Right cardiac atrium (tissue), 5 donors: ENCODE data around the gene DGKI. TPM values are rescaled to one million over a fixed set of nuclear protein-coding genes. Genes with fewer than 3 reads are reported as not detected.

ENCODE experiments used
- ATAC-seq, 2 donors: fragments of 200-7000 bp; cut with Tn5 transposase; one replicate each; pipeline versions ENCODE4 v1.8.0 to v1.9.1; 2020; ENCODE audit warnings: moderate library complexity in 2 of 2, mild to moderate bottlenecking in 1 of 2
- DNase-seq, 3 donors: peaks; one replicate each; pipeline ENCODE4 v3.0.0-alpha.2; 2020
- H3K27ac ChIP-seq: one replicate; pipeline ENCODE4 v1.5.1; 2013; ENCODE audit warnings: mild to moderate bottlenecking, low read length, control low read depth, moderate library complexity
- H3K27me3 ChIP-seq: one replicate; pipeline ENCODE4 v1.6.1; 2013; ENCODE audit not compliant: control insufficient read depth, insufficient read depth
- H3K4me1 ChIP-seq: one replicate; pipeline ENCODE4 v1.6.1; 2013; ENCODE audit warnings: low read length; ENCODE audit not compliant: control insufficient read depth, insufficient read depth
- H3K4me3 ChIP-seq: one replicate; pipeline ENCODE4 v1.5.1; 2013; ENCODE audit warnings: low read length, control low read depth
- H3K9me3 ChIP-seq: one replicate; pipeline ENCODE4 v1.6.1; 2013; ENCODE audit warnings: low read length; ENCODE audit not compliant: control insufficient read depth
- WGBS: extraction: QIAGEN DNeasy Blood & Tissue Kit; methylation state at CpG from one replicate; pipeline ENCODE4 v1.1.7; 2013; 5-methylcytosine and 5-hydroxymethylcytosine counted together
- intact Hi-C, 4 donors: fragments of 100-400 bp; cut with DNase I; formaldehyde crosslinking; loops; one replicate each; pipeline versions ENCODE4 v1.11.0 to v1.14.0; 2022 to 2023
- polyA plus RNA-seq: library from polyadenylated mRNA; stranded (reverse); fragments of 200-250 nt; gene quantifications from one replicate; pipeline ENCODE4 v1.2.3, GENCODE V29; 2013
- total RNA-seq, 4 donors: library from RNA; stranded (reverse); fragmentation: NEBNext Ultra II Directional; extraction: Animal tissue kit (Norgen Biotek cat#: 25700); gene quantifications; one replicate each; pipeline ENCODE4 v1.2.1, GENCODE V29; 2021
- donor health status: healthy with polysubstance abuse.
- donor health status: DM: no; HTN: yes; CAD: no.
- donor health status: DM: no; HTN: no; CAD: no.
- donor health status: DM: no; HTN: yes; CAD: no; lungs with severe emphysema.
- donor health status: DM: yes; HTN: yes; CAD: no.

DGKI gene
- total and polyA plus RNA-seq, 5 donors = 2.1 to 14.9 (median 7.7) TPM

DNA sequence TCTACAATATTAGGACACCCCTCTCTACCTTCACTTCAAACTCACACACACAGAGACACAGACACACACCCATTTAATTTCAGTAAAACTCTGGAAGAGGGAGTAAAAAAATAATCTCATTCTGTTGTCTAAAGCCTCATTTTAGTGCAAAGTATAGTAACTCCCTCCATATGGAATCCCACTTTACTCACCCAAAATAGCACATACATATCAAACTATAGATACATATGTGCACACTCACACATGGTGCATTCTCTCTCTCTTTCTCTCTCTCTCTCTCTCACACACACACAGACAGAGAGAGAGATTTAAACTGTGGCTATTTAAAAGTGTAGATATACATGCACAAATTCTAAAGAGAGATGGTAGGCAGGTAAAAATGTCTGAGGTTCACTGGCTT is 323.6 kb downstream of the DGKI start:
- no peak overlapping the region for H3K27ac ChIP-seq
- no peaks in the 10 kb centered on the region for H3K4me1 ChIP-seq
- no peaks in the 10 kb centered on the region for H3K9me3 ChIP-seq
- no peak overlapping the region for H3K4me3 ChIP-seq
- H3K27me3 ChIP-seq = no peaks in the 10 kb centered on the region
- ATAC-seq (no peak), DNase-seq (no peak)
- intact Hi-C loops = no loop called here

- H3K27ac ChIP-seq = no peak overlapping the region
- no peak overlapping the region for H3K4me3 ChIP-seq
- no peaks in the 10 kb centered on the region for H3K4me1 ChIP-seq
- no peak for DNase-seq
- H3K9me3 ChIP-seq = no peaks in the 10 kb centered on the region
- intact Hi-C loops = no loop called here
- WGBS = 82% methylated on average over 5 of the region's 5 CpGs
- no peaks in the 10 kb centered on the region for H3K27me3 ChIP-seq
- ATAC-seq = no peak
These were observed 325.3 kb downstream of the DGKI start for GRCh38 chr7:137521451-137521850.

- no peak overlapping the region for H3K27ac ChIP-seq
- DNase-seq = no peak
- no peak for ATAC-seq
- H3K4me3 ChIP-seq = no peak overlapping the region
- H3K9me3 ChIP-seq = no peaks in the 10 kb centered on the region
- H3K27me3 ChIP-seq = no peaks in the 10 kb centered on the region
- intact Hi-C loops = no loop called here
- no peaks in the 10 kb centered on the region for H3K4me1 ChIP-seq
- 89% methylated on average over 1 of the region's 1 CpG for WGBS
These were observed 326.8 kb downstream of the DGKI start for GRCh38 chr7:137519947-137520346.

- intact Hi-C loops = no loop called here
- Histone ChIP-seq H3K27me3 (no peaks in the 10 kb centered on the region), H3K27ac (no peak overlapping the region), H3K9me3 (no peaks in the 10 kb centered on the region), H3K4me3 (no peak overlapping the region), H3K4me1 (no peaks in the 10 kb centered on the region)
- ATAC-seq = no peak
- DNase-seq = no peak
- WGBS = 23% methylated on average over 4 of the region's 4 CpGs
These were observed 327.5 kb downstream of the DGKI start for GRCh38 chr7:137519181-137519691.

- H3K27ac ChIP-seq = no peak overlapping the region
- no peak for DNase-seq
- intact Hi-C loops = no loop called here
- H3K4me3 ChIP-seq = no peak overlapping the region
- H3K27me3 ChIP-seq = no peaks in the 10 kb centered on the region
- no peaks in the 10 kb centered on the region for H3K9me3 ChIP-seq
- no peak for ATAC-seq
- H3K4me1 ChIP-seq = no peaks in the 10 kb centered on the region
- WGBS = 74% methylated on average over 2 of the region's 2 CpGs
These were observed 333.7 kb downstream of the DGKI start for GRCh38 chr7:137513091-137513490.

- ATAC-seq (no peak), DNase-seq (no peak)
- Histone ChIP-seq H3K4me3 (no peak overlapping the region), H3K4me1 (no peaks in the 10 kb centered on the region), H3K9me3 (no peaks in the 10 kb centered on the region), H3K27ac (no peak overlapping the region), H3K27me3 (no peaks in the 10 kb centered on the region)
- 62% methylated on average over 2 of the region's 2 CpGs for WGBS
- intact Hi-C loops = no loop called here
These were observed 339.7 kb downstream of the DGKI start for GRCh38 chr7:137507096-137507495.

GRCh38 chr7:137506031-137506430 is 340.7 kb downstream of the DGKI start:
- no peak overlapping the region for H3K27ac ChIP-seq
- H3K4me3 ChIP-seq = no peak overlapping the region
- WGBS = 86% methylated on average over 3 of the region's 3 CpGs
- intact Hi-C loops = no loop called here
- H3K27me3 ChIP-seq = no peaks in the 10 kb centered on the region
- DNase-seq = no peak
- H3K4me1 ChIP-seq = no peaks in the 10 kb centered on the region
- ATAC-seq = no peak
- no peaks in the 10 kb centered on the region for H3K9me3 ChIP-seq

DNA sequence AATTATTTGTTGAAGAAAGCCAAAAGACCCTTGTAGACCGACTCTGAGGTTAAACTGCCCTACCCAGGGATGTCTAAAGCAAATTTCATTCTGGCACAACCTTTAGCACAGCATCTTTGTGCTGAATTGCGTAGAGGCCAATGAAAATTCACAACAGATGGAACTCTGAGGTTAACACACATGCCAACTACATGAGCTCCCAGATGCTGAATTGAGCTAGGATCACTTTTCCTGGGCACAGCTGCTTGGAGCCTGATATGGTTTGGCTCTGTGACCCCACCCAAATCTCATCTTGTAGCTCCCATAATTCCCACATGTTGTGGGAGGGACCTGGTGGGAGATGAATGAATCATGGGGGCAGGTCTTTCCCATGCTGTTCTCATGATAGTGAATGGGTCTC is 345.2 kb downstream of the DGKI start:
- Histone ChIP-seq H3K4me1 (no peaks in the 10 kb centered on the region), H3K4me3 (no peak overlapping the region), H3K27ac (no peak overlapping the region), H3K9me3 (no peaks in the 10 kb centered on the region), H3K27me3 (no peaks in the 10 kb centered on the region)
- intact Hi-C loops = no loop called here
- 87% methylated on average over 2 of the region's 2 CpGs for WGBS
- DNase-seq (no peak), ATAC-seq (no peak)

DNA sequence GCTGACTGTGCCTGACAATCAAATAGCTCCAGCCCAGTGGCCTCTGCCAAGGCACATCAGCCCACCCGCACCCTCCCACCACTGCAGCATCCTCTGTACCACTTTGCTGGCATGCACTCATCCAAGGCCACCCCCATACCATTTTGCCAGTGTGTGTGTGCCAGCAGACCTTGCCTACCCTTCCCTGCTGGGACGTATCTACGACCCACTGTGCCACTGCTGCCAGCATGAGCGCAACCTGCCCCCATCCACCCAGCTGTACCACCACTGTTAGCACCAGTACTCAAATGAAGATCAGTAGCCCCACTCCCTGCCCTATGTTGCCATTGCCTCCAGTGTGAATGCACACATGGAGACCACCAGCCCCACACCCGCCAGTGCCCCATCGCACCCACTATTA is 353.9 kb downstream of the DGKI start:
- Histone ChIP-seq H3K4me3 (no peak overlapping the region), H3K27me3 (no peaks in the 10 kb centered on the region), H3K9me3 (no peaks in the 10 kb centered on the region), H3K27ac (no peak overlapping the region), H3K4me1 (no peaks in the 10 kb centered on the region)
- WGBS = 92% methylated on average over 6 of the region's 6 CpGs
- intact Hi-C loops = no loop called here
- ATAC-seq (peak in 1 of 2 donors; percentile 23), DNase-seq (no peak)

- Histone ChIP-seq H3K4me1 (no peaks in the 10 kb centered on the region), H3K4me3 (no peak overlapping the region), H3K9me3 (no peaks in the 10 kb centered on the region), H3K27ac (no peak overlapping the region), H3K27me3 (no peaks in the 10 kb centered on the region)
- no peak for DNase-seq
- 87% methylated on average over 2 of the region's 2 CpGs for WGBS
- intact Hi-C loops = no loop called here
- ATAC-seq = no peak
These were observed 356.9 kb downstream of the DGKI start for GRCh38 chr7:137489880-137490279.

GRCh38 chr7:137488038-137488437 is 358.7 kb downstream of the DGKI start:
- no peak for ATAC-seq
- DNase-seq = no peak
- no peaks in the 10 kb centered on the region for H3K9me3 ChIP-seq
- no peaks in the 10 kb centered on the region for H3K4me1 ChIP-seq
- H3K27ac ChIP-seq = no peak overlapping the region
- H3K27me3 ChIP-seq = no peaks in the 10 kb centered on the region
- intact Hi-C loops = no loop called here
- H3K4me3 ChIP-seq = no peak overlapping the region
- WGBS = 55% methylated on average over 1 of the region's 1 CpG

- H3K27me3 ChIP-seq = no peaks in the 10 kb centered on the region
- no peaks in the 10 kb centered on the region for H3K4me1 ChIP-seq
- intact Hi-C loops = no loop called here
- no peaks in the 10 kb centered on the region for H3K9me3 ChIP-seq
- no peak for DNase-seq
- no peak overlapping the region for H3K27ac ChIP-seq
- H3K4me3 ChIP-seq = no peak overlapping the region
- WGBS = 79% methylated on average over 2 of the region's 2 CpGs
- ATAC-seq = no peak
These were observed 361.0 kb downstream of the DGKI start for GRCh38 chr7:137485818-137486217.
